ENCODE data around the gene MYO1F.

Gene MYO1F

GRCh38 chr19:8601796-8602195 lies 24.6 kb upstream of the MYO1F start:
- no peak for TF ChIP-seq CTCF (IDR thresholded peaks at IDR 0.05; ENCODE audit: borderline replicate concordance, insufficient read depth, low read depth, low read length)
- H3K4me3 ChIP-seq (ENCODE audit: low read depth, low read length), result no peak overlapping the region

GRCh38 chr19:8600816-8601215 lies 23.6 kb upstream of the MYO1F start:
- TF ChIP-seq CTCF (IDR thresholded peaks at IDR 0.05; ENCODE audit: borderline replicate concordance, insufficient read depth, low read depth, low read length), result no peak
- H3K4me3 ChIP-seq (ENCODE audit: low read depth, low read length), result no peak overlapping the region

GRCh38 chr19:8600064-8600463 lies 22.8 kb upstream of the MYO1F start:
- TF ChIP-seq CTCF (IDR thresholded peaks at IDR 0.05; ENCODE audit: borderline replicate concordance, insufficient read depth, low read depth, low read length), result no peak
- H3K4me3 ChIP-seq (ENCODE audit: low read depth, low read length), result no peak overlapping the region

GRCh38 chr19:8596168-8596567 lies 18.9 kb upstream of the MYO1F start:
- no peak overlapping the region for H3K4me3 ChIP-seq (ENCODE audit: low read depth, low read length)
- TF ChIP-seq CTCF (IDR thresholded peaks at IDR 0.05; ENCODE audit: borderline replicate concordance, insufficient read depth, low read depth, low read length), result no peak

- no peak for TF ChIP-seq CTCF (IDR thresholded peaks at IDR 0.05; ENCODE audit: borderline replicate concordance, insufficient read depth, low read depth, low read length)
Measured at GRCh38 chr19:8595651-8596050, 18.4 kb upstream of the MYO1F start.

GRCh38 chr19:8593931-8594330 lies 16.7 kb upstream of the MYO1F start:
- H3K4me3 ChIP-seq (ENCODE audit: low read depth, low read length), result no peak overlapping the region
- no peak for TF ChIP-seq CTCF (IDR thresholded peaks at IDR 0.05; ENCODE audit: borderline replicate concordance, insufficient read depth, low read depth, low read length)

More at GRCh38 chr19:8595651-8596050, 18.4 kb upstream of the MYO1F start:
- no peak overlapping the region for H3K4me3 ChIP-seq (ENCODE audit: low read depth, low read length)

GRCh38 chr19:8592231-8593009 lies 15.2 kb upstream of the MYO1F start:
- no peak overlapping the region for H3K4me3 ChIP-seq (ENCODE audit: low read depth, low read length)
- no peak for TF ChIP-seq CTCF (IDR thresholded peaks at IDR 0.05; ENCODE audit: borderline replicate concordance, insufficient read depth, low read depth, low read length)

All from GM12875 (cell line).